Large intestine (tissue), 3 donors: ENCODE results near the gene SMIM13. TPM values are rescaled to one million over a fixed set of nuclear protein-coding genes. Genes with fewer than 3 reads are reported as not detected.
A peak's percentile ranks its signal among the peaks of the same experiment; 100 is the strongest.

Experiments
- DNase-seq, 2 donors: peaks; one replicate each; pipeline versions ENCODE4 v3.0.0 to v3.0.0-alpha.2; 2013
- H3K27ac ChIP-seq: one replicate; pipeline ENCODE4 v1.5.1; 2013; ENCODE audit warnings: low read length
- H3K27me3 ChIP-seq: 2 replicates; pipeline ENCODE4 v1.6.1; 2013; ENCODE audit warnings: low read length; ENCODE audit not compliant: control insufficient read depth, insufficient read depth
- H3K36me3 ChIP-seq: 2 replicates; pipeline ENCODE4 v1.6.1; 2013; ENCODE audit warnings: low read length; ENCODE audit not compliant: control insufficient read depth, insufficient read depth
- H3K4me1 ChIP-seq: one replicate; pipeline ENCODE4 v1.6.1; 2013; ENCODE audit warnings: low read length; ENCODE audit not compliant: control insufficient read depth, insufficient read depth
- H3K4me3 ChIP-seq: one replicate; pipeline ENCODE4 v1.5.1; 2013; ENCODE audit warnings: low read length
- H3K9me3 ChIP-seq: one replicate; pipeline ENCODE4 v1.6.1; 2013; ENCODE audit warnings: mild to moderate bottlenecking, low read depth, low read length, moderate library complexity; ENCODE audit not compliant: control insufficient read depth
- WGBS: methylation state at CpG from one replicate; pipeline ENCODE4 v1.1.5; 2013; ENCODE audit warnings: low lambda C conversion rate; ENCODE audit not compliant: insufficient coverage; 5-methylcytosine and 5-hydroxymethylcytosine counted together
- polyA plus RNA-seq: library from polyadenylated mRNA; unstranded; fragments of 120-200 nt; gene quantifications from one replicate; pipeline ENCODE4 v1.2.1, GENCODE V29; 2013

Gene SMIM13
- polyA plus RNA-seq, 1 donor: 13.0 TPM

GRCh38 chr6:11164717-11165646, 71.3 kb downstream of the SMIM13 start:
- peaks cover 8% of the 10 kb centered on the region for H3K4me1 ChIP-seq
- H3K36me3 ChIP-seq: no peaks in the 10 kb centered on the region
- peak; percentile 34 to 55 for DNase-seq
- no peak overlapping the region for H3K4me3 ChIP-seq
- no CpG with 5 or more reads among the region's 20 CpGs for WGBS
- no peak overlapping the region for H3K27ac ChIP-seq
- H3K9me3 ChIP-seq: no peaks in the 10 kb centered on the region
- no peaks in the 10 kb centered on the region for H3K27me3 ChIP-seq

GRCh38 chr6:11166948-11167347, 73.3 kb downstream of the SMIM13 start:
- no peaks in the 10 kb centered on the region for H3K9me3 ChIP-seq
- peaks cover 8% of the 10 kb centered on the region for H3K4me1 ChIP-seq
- H3K27ac ChIP-seq: no peak overlapping the region
- H3K27me3 ChIP-seq: no peaks in the 10 kb centered on the region
- H3K4me3 ChIP-seq: no peak overlapping the region
- no peaks in the 10 kb centered on the region for H3K36me3 ChIP-seq
- DNase-seq: no peak
- WGBS: no CpG with 5 or more reads among the region's 4 CpGs

- Histone ChIP-seq H3K27me3 (no peaks in the 10 kb centered on the region), H3K27ac (no peak overlapping the region), H3K4me1 (peaks cover 13% of the 10 kb centered on the region), H3K36me3 (no peaks in the 10 kb centered on the region), H3K9me3 (no peaks in the 10 kb centered on the region), H3K4me3 (no peak overlapping the region)
- WGBS: 0% methylated on average over 1 of the region's 7 CpGs
- DNase-seq: no peak
Measured at GRCh38 chr6:11168091-11168635, 74.5 kb downstream of the SMIM13 start.

- H3K27ac ChIP-seq: no peak overlapping the region
- DNase-seq: no peak
- 100% methylated on average over 1 of the region's 13 CpGs for WGBS
Measured at GRCh38 chr6:11171952-11172351, 78.3 kb downstream of the SMIM13 start.

GRCh38 chr6:11172501-11173327, 79.1 kb downstream of the SMIM13 start:
- H3K4me1 ChIP-seq: peaks cover 7% of the 10 kb centered on the region
- H3K4me3 ChIP-seq: no peak overlapping the region
- no peaks in the 10 kb centered on the region for H3K9me3 ChIP-seq
- DNase-seq: peak; percentile 40 to 61
- H3K27ac ChIP-seq: no peak overlapping the region
- 100% methylated on average over 1 of the region's 17 CpGs for WGBS
- no peaks in the 10 kb centered on the region for H3K36me3 ChIP-seq
- H3K27me3 ChIP-seq: no peaks in the 10 kb centered on the region

More at GRCh38 chr6:11171952-11172351, 78.3 kb downstream of the SMIM13 start:
- Histone ChIP-seq H3K9me3 (no peaks in the 10 kb centered on the region), H3K36me3 (no peaks in the 10 kb centered on the region), H3K4me3 (no peak overlapping the region), H3K27me3 (no peaks in the 10 kb centered on the region), H3K4me1 (peaks cover 7% of the 10 kb centered on the region)

GRCh38 chr6:11174242-11174611, 80.6 kb downstream of the SMIM13 start:
- H3K27ac ChIP-seq: no peak overlapping the region
- WGBS: no CpG with 5 or more reads among the region's 5 CpGs
- H3K36me3 ChIP-seq: no peaks in the 10 kb centered on the region
- peaks cover 7% of the 10 kb centered on the region for H3K4me1 ChIP-seq
- H3K4me3 ChIP-seq: no peak overlapping the region
- H3K27me3 ChIP-seq: no peaks in the 10 kb centered on the region
- DNase-seq: peak in 1 of 2 donors; percentile 49
- H3K9me3 ChIP-seq: no peaks in the 10 kb centered on the region

- WGBS: 100% methylated on average over 1 of the region's 1 CpG
- Histone ChIP-seq H3K27ac (no peak overlapping the region), H3K27me3 (no peaks in the 10 kb centered on the region)
Measured at GRCh38 chr6:11177271-11177670, 83.6 kb downstream of the SMIM13 start.

GRCh38 chr6:11179088-11179418, 85.4 kb downstream of the SMIM13 start:
- H3K27ac ChIP-seq: no peak overlapping the region

More at GRCh38 chr6:11177271-11177670, 83.6 kb downstream of the SMIM13 start:
- no peak for DNase-seq
- peaks cover 7% of the 10 kb centered on the region for H3K4me1 ChIP-seq
- H3K9me3 ChIP-seq: no peaks in the 10 kb centered on the region
- H3K4me3 ChIP-seq: no peak overlapping the region
- H3K36me3 ChIP-seq: no peaks in the 10 kb centered on the region

GRCh38 chr6:11179419-11180202, 86.0 kb downstream of the SMIM13 start:
- no peak overlapping the region for H3K27ac ChIP-seq
- no peak overlapping the region for H3K4me3 ChIP-seq
- H3K4me1 ChIP-seq: no peaks in the 10 kb centered on the region
- WGBS: 83% methylated on average over 2 of the region's 8 CpGs
- no peaks in the 10 kb centered on the region for H3K9me3 ChIP-seq
- no peaks in the 10 kb centered on the region for H3K27me3 ChIP-seq
- H3K36me3 ChIP-seq: peaks cover 9% of the 10 kb centered on the region
- no peak for DNase-seq

More at GRCh38 chr6:11179088-11179418, 85.4 kb downstream of the SMIM13 start:
- H3K36me3 ChIP-seq: peaks cover 4% of the 10 kb centered on the region
- WGBS: 87% methylated on average over 3 of the region's 6 CpGs
- no peaks in the 10 kb centered on the region for H3K9me3 ChIP-seq
- DNase-seq: no peak
- no peak overlapping the region for H3K4me3 ChIP-seq
- no peaks in the 10 kb centered on the region for H3K27me3 ChIP-seq
- H3K4me1 ChIP-seq: no peaks in the 10 kb centered on the region
